ENCODE data around the gene NDFIP2. TPM values are rescaled to one million over a fixed set of nuclear protein-coding genes. Genes with fewer than 3 reads are reported as not detected.

Gene NDFIP2
- 58.6 and 65.6 TPM in 2 replicates for polyA plus RNA-seq (2013)

- Histone ChIP-seq H2BK5ac (ENCODE audit: low read depth, low read length, poor library complexity) (peak within 1 kb of the TSS; percentile 86), H3K23ac (ENCODE audit: low read length) (no peak within 1 kb of the TSS), H3K9me3 (ENCODE audit: insufficient read depth, low read depth, low read length) (no peaks in the 10 kb centered on the region), H2AK5ac (ENCODE audit: low read length) (no peak within 1 kb of the TSS), H3K4me1 (ENCODE audit: control insufficient read depth in 1 of 2, insufficient read depth in 2 of 2, low read length in 2 of 2) (peaks cover 4 to 10% of the 10 kb centered on the region in 2 experiments), H4K12ac (ENCODE audit: low read depth, low read length) (peak within 1 kb of the TSS; percentile 79), H3K36me3 (ENCODE audit: control insufficient read depth in 1 of 2, insufficient read depth in 2 of 2, low read length in 2 of 2) (no peaks in the 10 kb centered on the region), H3K9ac (ENCODE audit: low read length) (peak within 1 kb of the TSS; percentile 92), H4K91ac (ENCODE audit: low read depth, low read length) (peak within 1 kb of the TSS; percentile 84), H2BK12ac (ENCODE audit: low read length) (peak within 1 kb of the TSS; percentile 2), H3K27ac (ENCODE audit: low read depth, low read length) (peak within 1 kb of the TSS; percentile 93), H3K4ac (ENCODE audit: low read depth, low read length) (peak within 1 kb of the TSS; percentile 19), H3K79me2 (ENCODE audit: control insufficient read depth, insufficient read depth, low read length, poor library complexity) (peaks cover 7% of the 10 kb centered on the region), H2BK120ac (ENCODE audit: insufficient read depth, low read length, poor library complexity) (peak within 1 kb of the TSS; percentile 88), H3K14ac (ENCODE audit: low read length) (peak within 1 kb of the TSS; percentile 92), H3K27me3 (ENCODE audit: insufficient read depth, low read length) (no peaks in the 10 kb centered on the region), H3K18ac (ENCODE audit: low read length) (peak within 1 kb of the TSS; percentile 55), H3K4me2 (ENCODE audit: low read length) (peak within 1 kb of the TSS; percentile 79), H2AFZ (ENCODE audit: insufficient read depth, low read length, poor library complexity) (peak within 1 kb of the TSS; percentile 92), H3K79me1 (ENCODE audit: low read length) (peaks cover 7% of the 10 kb centered on the region), H3K4me3 (ENCODE audit: low read depth, low read length) (peak within 1 kb of the TSS; percentile 96), H4K8ac (ENCODE audit: low read depth, low read length) (peak within 1 kb of the TSS; percentile 91)
- peak; percentile 80 to 90 for DNase-seq
- no CpG with 5 or more reads among the region's 74 CpGs for WGBS (ENCODE audit: extremely low coverage, insufficient coverage, insufficient read length)
These were observed at the start of gene NDFIP2 for GRCh38 chr13:79480954-79481684. Gene NDFIP2 (plus strand): TSS chr13:79481155. CDS start chr13:79481204, 49 bp downstream.

GRCh38 chr13:79432086-79432485 is 48.9 kb upstream of the NDFIP2 start:
- H3K79me1 ChIP-seq (ENCODE audit: low read length), result no peaks in the 10 kb centered on the region
- no peaks in the 10 kb centered on the region for H3K36me3 ChIP-seq (ENCODE audit: control insufficient read depth in 1 of 2, insufficient read depth in 2 of 2, low read length in 2 of 2)
- no peak overlapping the region for H3K4me2 ChIP-seq (ENCODE audit: low read length)
- no peak overlapping the region for H3K23ac ChIP-seq (ENCODE audit: low read length)
- DNase-seq, result no peak
- H2BK5ac ChIP-seq (ENCODE audit: low read depth, low read length, poor library complexity), result no peak overlapping the region
- no peak overlapping the region for H3K18ac ChIP-seq (ENCODE audit: low read length)
- no peak overlapping the region for H3K9ac ChIP-seq (ENCODE audit: low read length)
- H3K9me3 ChIP-seq (ENCODE audit: insufficient read depth, low read depth, low read length), result peaks cover 6% of the 10 kb centered on the region
- H4K8ac ChIP-seq (ENCODE audit: low read depth, low read length), result no peak overlapping the region
- peak overlapping the region; percentile 6 for H3K4me3 ChIP-seq (ENCODE audit: low read depth, low read length)
- no peak overlapping the region for H2BK120ac ChIP-seq (ENCODE audit: insufficient read depth, low read length, poor library complexity)
- no peaks in the 10 kb centered on the region for H3K27me3 ChIP-seq (ENCODE audit: insufficient read depth, low read length)
- no peak overlapping the region for H3K4ac ChIP-seq (ENCODE audit: low read depth, low read length)
- H3K27ac ChIP-seq (ENCODE audit: low read depth, low read length), result no peak overlapping the region
- no peak overlapping the region for H2BK12ac ChIP-seq (ENCODE audit: low read length)
- no peak overlapping the region for H4K91ac ChIP-seq (ENCODE audit: low read depth, low read length)
- no peak overlapping the region for H2AK5ac ChIP-seq (ENCODE audit: low read length)
- H3K79me2 ChIP-seq (ENCODE audit: control insufficient read depth, insufficient read depth, low read length, poor library complexity), result no peaks in the 10 kb centered on the region
- H2AFZ ChIP-seq (ENCODE audit: insufficient read depth, low read length, poor library complexity), result no peak overlapping the region
- no peak overlapping the region for H4K12ac ChIP-seq (ENCODE audit: low read depth, low read length)
- H3K4me1 ChIP-seq (ENCODE audit: control insufficient read depth in 1 of 2, insufficient read depth in 2 of 2, low read length in 2 of 2), result no peaks in the 10 kb centered on the region
- no CpG with 5 or more reads among the region's 6 CpGs for WGBS (ENCODE audit: extremely low coverage, insufficient coverage, insufficient read length)
- H3K14ac ChIP-seq (ENCODE audit: low read length), result no peak overlapping the region

GRCh38 chr13:79432992-79433391 is 48.0 kb upstream of the NDFIP2 start:
- no peaks in the 10 kb centered on the region for H3K27me3 ChIP-seq (ENCODE audit: insufficient read depth, low read length)
- no peaks in the 10 kb centered on the region for H3K79me1 ChIP-seq (ENCODE audit: low read length)
- no peak overlapping the region for H2BK12ac ChIP-seq (ENCODE audit: low read length)
- H4K91ac ChIP-seq (ENCODE audit: low read depth, low read length), result no peak overlapping the region
- no peak overlapping the region for H2AK5ac ChIP-seq (ENCODE audit: low read length)
- no peak overlapping the region for H3K23ac ChIP-seq (ENCODE audit: low read length)
- H3K4ac ChIP-seq (ENCODE audit: low read depth, low read length), result no peak overlapping the region
- no peak overlapping the region for H3K4me2 ChIP-seq (ENCODE audit: low read length)
- WGBS (ENCODE audit: extremely low coverage, insufficient coverage, insufficient read length), result no CpG with 5 or more reads among the region's 11 CpGs
- H3K4me1 ChIP-seq (ENCODE audit: control insufficient read depth in 1 of 2, insufficient read depth in 2 of 2, low read length in 2 of 2), result no peaks in the 10 kb centered on the region
- no peak overlapping the region for H4K8ac ChIP-seq (ENCODE audit: low read depth, low read length)
- no peak overlapping the region for H4K12ac ChIP-seq (ENCODE audit: low read depth, low read length)
- H3K36me3 ChIP-seq (ENCODE audit: control insufficient read depth in 1 of 2, insufficient read depth in 2 of 2, low read length in 2 of 2), result no peaks in the 10 kb centered on the region
- no peak overlapping the region for H3K9ac ChIP-seq (ENCODE audit: low read length)
- no peak for DNase-seq
- H2BK120ac ChIP-seq (ENCODE audit: insufficient read depth, low read length, poor library complexity), result no peak overlapping the region
- no peak overlapping the region for H3K14ac ChIP-seq (ENCODE audit: low read length)
- no peak overlapping the region for H3K4me3 ChIP-seq (ENCODE audit: low read depth, low read length)
- no peak overlapping the region for H2AFZ ChIP-seq (ENCODE audit: insufficient read depth, low read length, poor library complexity)
- no peak overlapping the region for H3K18ac ChIP-seq (ENCODE audit: low read length)
- H3K79me2 ChIP-seq (ENCODE audit: control insufficient read depth, insufficient read depth, low read length, poor library complexity), result no peaks in the 10 kb centered on the region
- peaks cover 6% of the 10 kb centered on the region for H3K9me3 ChIP-seq (ENCODE audit: insufficient read depth, low read depth, low read length)
- no peak overlapping the region for H3K27ac ChIP-seq (ENCODE audit: low read depth, low read length)
- H2BK5ac ChIP-seq (ENCODE audit: low read depth, low read length, poor library complexity), result no peak overlapping the region

GRCh38 chr13:79434556-79434955 is 46.4 kb upstream of the NDFIP2 start:
- no peak overlapping the region for H3K9ac ChIP-seq (ENCODE audit: low read length)
- no peaks in the 10 kb centered on the region for H3K79me1 ChIP-seq (ENCODE audit: low read length)
- H4K12ac ChIP-seq (ENCODE audit: low read depth, low read length), result no peak overlapping the region
- no peak overlapping the region for H2BK5ac ChIP-seq (ENCODE audit: low read depth, low read length, poor library complexity)
- H3K4ac ChIP-seq (ENCODE audit: low read depth, low read length), result no peak overlapping the region
- H3K23ac ChIP-seq (ENCODE audit: low read length), result no peak overlapping the region
- no peak overlapping the region for H3K18ac ChIP-seq (ENCODE audit: low read length)
- no CpG with 5 or more reads among the region's 1 CpG for WGBS (ENCODE audit: extremely low coverage, insufficient coverage, insufficient read length)
- H3K4me3 ChIP-seq (ENCODE audit: low read depth, low read length), result no peak overlapping the region
- no peak overlapping the region for H4K8ac ChIP-seq (ENCODE audit: low read depth, low read length)
- H3K4me1 ChIP-seq (ENCODE audit: control insufficient read depth in 1 of 2, insufficient read depth in 2 of 2, low read length in 2 of 2), result no peaks in the 10 kb centered on the region
- no peak overlapping the region for H3K27ac ChIP-seq (ENCODE audit: low read depth, low read length)
- no peaks in the 10 kb centered on the region for H3K27me3 ChIP-seq (ENCODE audit: insufficient read depth, low read length)
- H3K4me2 ChIP-seq (ENCODE audit: low read length), result no peak overlapping the region
- no peak for DNase-seq
- no peak overlapping the region for H3K14ac ChIP-seq (ENCODE audit: low read length)
- H3K36me3 ChIP-seq (ENCODE audit: control insufficient read depth in 1 of 2, insufficient read depth in 2 of 2, low read length in 2 of 2), result no peaks in the 10 kb centered on the region
- no peak overlapping the region for H2BK120ac ChIP-seq (ENCODE audit: insufficient read depth, low read length, poor library complexity)
- H3K79me2 ChIP-seq (ENCODE audit: control insufficient read depth, insufficient read depth, low read length, poor library complexity), result no peaks in the 10 kb centered on the region
- no peak overlapping the region for H2AK5ac ChIP-seq (ENCODE audit: low read length)
- H2AFZ ChIP-seq (ENCODE audit: insufficient read depth, low read length, poor library complexity), result no peak overlapping the region
- peaks cover 6% of the 10 kb centered on the region for H3K9me3 ChIP-seq (ENCODE audit: insufficient read depth, low read depth, low read length)
- no peak overlapping the region for H2BK12ac ChIP-seq (ENCODE audit: low read length)
- no peak overlapping the region for H4K91ac ChIP-seq (ENCODE audit: low read depth, low read length)
